ENCODE measurements around the gene NDUFAF2. TPM values are rescaled to one million over a fixed set of nuclear protein-coding genes. Genes with fewer than 3 reads are reported as not detected.

NDUFAF2 gene
- polyA plus RNA-seq, 1 experiment: 42.0 TPM

DNA sequence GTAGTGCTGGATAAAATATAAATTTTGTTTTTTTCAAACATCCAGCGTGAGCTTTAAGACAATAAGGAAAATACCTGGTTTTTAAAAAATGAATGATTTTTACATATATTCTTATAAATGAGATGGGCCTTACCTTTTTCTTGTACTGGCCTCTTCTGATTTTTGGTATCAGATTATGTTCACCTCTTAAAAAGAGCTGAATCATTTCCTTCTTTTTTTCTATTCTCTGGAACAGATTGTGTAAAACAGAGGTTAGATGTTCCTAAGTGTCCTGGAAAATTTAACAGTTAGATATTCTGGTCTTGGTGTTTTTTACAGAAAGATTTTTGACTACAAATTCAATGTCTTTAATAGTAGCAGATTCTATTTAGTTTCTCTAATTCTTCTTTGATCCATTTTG is 74.6 kb downstream of the NDUFAF2 start:
- Histone ChIP-seq H3K27me3 (ENCODE audit: control insufficient read depth, insufficient read depth, low read length) (no peaks in the 10 kb centered on the region), H3K27ac (ENCODE audit: low read depth, low read length) (no peak overlapping the region), H3K4me3 (ENCODE audit: low read depth, low read length) (no peak overlapping the region), H3K9me3 (ENCODE audit: control insufficient read depth, insufficient read depth, low read length) (no peaks in the 10 kb centered on the region)
- DNase-seq (ENCODE audit: low read depth, low spot score): no peak
- ChIA-PET POLR2A (no interaction called here), CTCF (interaction anchor here (1.4 kb wide), 1 partner anchor 59 kb away, joined by 4 read pairs; no protein-coding TSS in a partner anchor)
- TF ChIP-seq, protein P1, sequence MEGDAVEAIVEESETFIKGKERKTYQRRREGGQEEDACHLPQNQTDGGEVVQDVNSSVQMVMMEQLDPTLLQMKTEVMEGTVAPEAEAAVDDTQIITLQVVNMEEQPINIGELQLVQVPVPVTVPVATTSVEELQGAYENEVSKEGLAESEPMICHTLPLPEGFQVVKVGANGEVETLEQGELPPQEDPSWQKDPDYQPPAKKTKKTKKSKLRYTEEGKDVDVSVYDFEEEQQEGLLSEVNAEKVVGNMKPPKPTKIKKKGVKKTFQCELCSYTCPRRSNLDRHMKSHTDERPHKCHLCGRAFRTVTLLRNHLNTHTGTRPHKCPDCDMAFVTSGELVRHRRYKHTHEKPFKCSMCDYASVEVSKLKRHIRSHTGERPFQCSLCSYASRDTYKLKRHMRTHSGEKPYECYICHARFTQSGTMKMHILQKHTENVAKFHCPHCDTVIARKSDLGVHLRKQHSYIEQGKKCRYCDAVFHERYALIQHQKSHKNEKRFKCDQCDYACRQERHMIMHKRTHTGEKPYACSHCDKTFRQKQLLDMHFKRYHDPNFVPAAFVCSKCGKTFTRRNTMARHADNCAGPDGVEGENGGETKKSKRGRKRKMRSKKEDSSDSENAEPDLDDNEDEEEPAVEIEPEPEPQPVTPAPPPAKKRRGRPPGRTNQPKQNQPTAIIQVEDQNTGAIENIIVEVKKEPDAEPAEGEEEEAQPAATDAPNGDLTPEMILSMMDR (IDR thresholded peaks at IDR 0.05; ENCODE audit: low read depth, low read length): no peak

DNA sequence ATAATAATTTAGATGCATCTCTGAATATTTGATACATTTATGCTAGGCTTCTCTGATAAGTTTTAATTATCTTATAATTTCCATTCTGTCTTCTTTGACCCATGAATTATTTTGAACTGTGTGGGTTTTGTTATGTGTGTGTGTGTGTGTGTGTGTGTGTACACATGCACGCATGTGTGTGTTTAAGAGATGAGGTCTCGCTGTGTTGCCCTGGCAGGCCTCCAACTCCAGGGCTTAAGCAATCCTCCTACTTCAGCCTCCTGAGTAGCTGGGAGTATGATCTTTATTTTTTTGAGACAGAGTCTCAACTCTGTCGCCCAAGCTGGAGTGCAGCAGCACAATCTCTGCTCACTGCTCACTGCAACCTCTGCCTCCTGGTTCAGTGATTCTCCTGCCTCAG is 75.4 kb downstream of the NDUFAF2 start:
- no peak overlapping the region for H3K4me3 ChIP-seq (ENCODE audit: low read depth, low read length)
- POLR2A ChIA-PET: no interaction called here
- TF ChIP-seq, protein P1 (IDR thresholded peaks at IDR 0.05; ENCODE audit: low read depth, low read length): no peak

DNA sequence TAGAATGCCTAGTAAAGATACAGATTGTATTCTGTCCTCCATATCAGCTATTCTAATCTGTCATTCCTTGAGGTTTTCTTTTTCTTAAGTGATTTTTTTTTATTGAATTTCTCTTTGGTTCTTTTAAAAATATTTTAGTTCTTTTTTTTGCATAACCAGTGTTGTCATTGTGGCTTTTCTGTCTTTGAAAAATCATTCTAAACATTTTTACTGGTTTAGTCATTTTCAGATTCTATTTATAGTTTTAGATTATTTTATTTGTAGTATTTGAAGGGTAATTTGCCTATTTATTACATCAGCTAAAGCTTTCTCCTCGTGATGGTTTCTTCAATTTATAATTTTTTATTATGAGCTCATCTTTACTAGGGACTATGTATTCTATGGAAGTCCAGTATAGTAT is 78.1 kb downstream of the NDUFAF2 start:
- Histone ChIP-seq H3K27me3 (ENCODE audit: control insufficient read depth, insufficient read depth, low read length) (no peaks in the 10 kb centered on the region), H3K9me3 (ENCODE audit: control insufficient read depth, insufficient read depth, low read length) (no peaks in the 10 kb centered on the region), H3K27ac (ENCODE audit: low read depth, low read length) (no peak overlapping the region), H3K4me3 (ENCODE audit: low read depth, low read length) (no peak overlapping the region)
- ChIA-PET CTCF (interaction anchor here (1.0 kb wide), 1 partner anchor 634 kb away, joined by 4 read pairs; no protein-coding TSS in a partner anchor), POLR2A (no interaction called here)
- TF ChIP-seq, protein P1 (IDR thresholded peaks at IDR 0.05; ENCODE audit: low read depth, low read length): no peak
- DNase-seq (ENCODE audit: low read depth, low spot score): no peak

More for the DNA sequence above, 75.4 kb downstream of the NDUFAF2 start:
- no peaks in the 10 kb centered on the region for H3K27me3 ChIP-seq (ENCODE audit: control insufficient read depth, insufficient read depth, low read length)
- no peak for DNase-seq (ENCODE audit: low read depth, low spot score)
- no peak overlapping the region for H3K27ac ChIP-seq (ENCODE audit: low read depth, low read length)
- CTCF ChIA-PET: interaction anchor here (1.4 kb wide), 1 partner anchor 60 kb away, joined by 4 read pairs; no protein-coding TSS in a partner anchor
- no peaks in the 10 kb centered on the region for H3K9me3 ChIP-seq (ENCODE audit: control insufficient read depth, insufficient read depth, low read length)

DNA sequence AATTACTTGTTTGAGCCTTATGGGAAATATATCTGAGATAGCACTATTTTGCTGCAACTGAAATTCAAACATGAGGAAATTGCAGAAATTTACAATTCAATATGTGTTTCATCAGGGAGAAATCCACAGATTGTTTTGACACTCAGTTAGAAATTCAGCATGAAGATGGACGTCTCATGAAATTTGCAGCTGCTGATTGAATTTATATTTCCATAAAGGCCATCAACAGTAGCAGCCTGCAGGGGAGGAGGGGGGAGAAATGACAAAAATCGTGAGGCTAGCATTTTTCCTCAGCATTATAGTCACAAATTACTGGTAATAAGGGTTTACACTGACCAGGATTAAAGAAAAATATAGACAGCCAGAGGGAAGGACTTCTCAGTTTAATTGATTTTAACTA is 81.0 kb downstream of the NDUFAF2 start:
- DNase-seq (ENCODE audit: low read depth, low spot score): no peak
- no peaks in the 10 kb centered on the region for H3K27me3 ChIP-seq (ENCODE audit: control insufficient read depth, insufficient read depth, low read length)
- TF ChIP-seq, protein P1 (IDR thresholded peaks at IDR 0.05; ENCODE audit: low read depth, low read length): no peak
- H3K9me3 ChIP-seq (ENCODE audit: control insufficient read depth, insufficient read depth, low read length): no peaks in the 10 kb centered on the region
- POLR2A ChIA-PET: no interaction called here
- H3K27ac ChIP-seq (ENCODE audit: low read depth, low read length): no peak overlapping the region
- CTCF ChIA-PET: no interaction called here
- no peak overlapping the region for H3K4me3 ChIP-seq (ENCODE audit: low read depth, low read length)

DNA sequence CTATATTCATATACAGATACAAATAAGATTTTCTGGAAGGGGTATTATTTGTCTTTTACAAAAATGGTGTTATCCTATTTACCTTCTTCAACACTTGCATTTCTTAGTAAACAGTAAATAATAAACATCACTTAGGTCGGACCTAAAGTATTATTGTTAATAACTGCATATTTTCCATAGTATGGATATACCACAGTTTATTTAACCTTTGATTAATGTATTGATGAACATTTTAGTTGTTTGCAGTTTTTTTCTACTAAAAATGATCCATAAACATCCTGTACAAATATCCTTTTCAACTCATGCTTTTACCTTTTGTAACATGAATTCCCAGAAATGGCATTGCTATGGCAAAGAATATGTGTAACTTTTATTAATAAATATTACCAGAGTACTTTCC is 83.4 kb downstream of the NDUFAF2 start:
- H3K9me3 ChIP-seq (ENCODE audit: control insufficient read depth, insufficient read depth, low read length): no peaks in the 10 kb centered on the region
- H3K27me3 ChIP-seq (ENCODE audit: control insufficient read depth, insufficient read depth, low read length): no peaks in the 10 kb centered on the region
- TF ChIP-seq, protein P1 (IDR thresholded peaks at IDR 0.05; ENCODE audit: low read depth, low read length): no peak
- no peak for DNase-seq (ENCODE audit: low read depth, low spot score)
- POLR2A ChIA-PET: no interaction called here
- H3K27ac ChIP-seq (ENCODE audit: low read depth, low read length): no peak overlapping the region
- CTCF ChIA-PET: no interaction called here
- H3K4me3 ChIP-seq (ENCODE audit: low read depth, low read length): no peak overlapping the region

Measured in AG04450 (cell line).